Measurements from ENCODE around the gene MAD1L1.

Gene MAD1L1

GRCh38 chr7:2024567-2024918 is 208.2 kb downstream of the MAD1L1 start:
- no peak overlapping the region for H3K9ac ChIP-seq
- peaks cover 9% of the 10 kb centered on the region for H3K4me1 ChIP-seq (ENCODE audit: low read depth, poor library complexity, severe bottlenecking)
- no peak for TF ChIP-seq CTCF (conservative IDR thresholded peaks at IDR 0.05; ENCODE audit: low read depth, low read length)

GRCh38 chr7:2023877-2024566 is 208.7 kb downstream of the MAD1L1 start:
- no peak for TF ChIP-seq CTCF (conservative IDR thresholded peaks at IDR 0.05; ENCODE audit: low read depth, low read length)

More at GRCh38 chr7:2024567-2024918, 208.2 kb downstream of the MAD1L1 start:
- no peaks in the 10 kb centered on the region for H3K36me3 ChIP-seq (ENCODE audit: insufficient read depth)
- H4K20me1 ChIP-seq (ENCODE audit: insufficient read depth) = no peaks in the 10 kb centered on the region; the same call in 1 of the 2 replicates
- no peaks in the 10 kb centered on the region for H3K27me3 ChIP-seq (ENCODE audit: insufficient read depth, low read depth)
- H3K4me2 ChIP-seq = no peak overlapping the region
- no peak overlapping the region for H2AFZ ChIP-seq (ENCODE audit: low read depth)
- no peak overlapping the region for H3K4me3 ChIP-seq (IDR thresholded peaks at IDR 0.05; ENCODE audit: insufficient read depth, low read depth, low read length)
- H3K27ac ChIP-seq = no peak overlapping the region
- no peaks in the 10 kb centered on the region for H3K79me2 ChIP-seq (ENCODE audit: insufficient read depth, low read depth)

GRCh38 chr7:2022737-2023250 is 210.0 kb downstream of the MAD1L1 start:
- Histone ChIP-seq H3K9ac (no peak overlapping the region), H3K79me2 (ENCODE audit: insufficient read depth, low read depth) (no peaks in the 10 kb centered on the region), H2AFZ (ENCODE audit: low read depth) (no peak overlapping the region), H4K20me1 (ENCODE audit: insufficient read depth) (no peaks in the 10 kb centered on the region; the same call in 1 of the 2 replicates), H3K4me3 (IDR thresholded peaks at IDR 0.05; ENCODE audit: insufficient read depth, low read depth, low read length) (no peak overlapping the region), H3K36me3 (ENCODE audit: insufficient read depth) (no peaks in the 10 kb centered on the region), H3K27me3 (ENCODE audit: insufficient read depth, low read depth) (no peaks in the 10 kb centered on the region), H3K4me1 (ENCODE audit: low read depth, poor library complexity, severe bottlenecking) (peaks cover 9% of the 10 kb centered on the region), H3K4me2 (no peak overlapping the region), H3K27ac (no peak overlapping the region)
- TF ChIP-seq CTCF (conservative IDR thresholded peaks at IDR 0.05; ENCODE audit: low read depth, low read length) = no peak

More at GRCh38 chr7:2023877-2024566, 208.7 kb downstream of the MAD1L1 start:
- Histone ChIP-seq H3K36me3 (ENCODE audit: insufficient read depth) (no peaks in the 10 kb centered on the region), H2AFZ (ENCODE audit: low read depth) (no peak overlapping the region), H3K4me1 (ENCODE audit: low read depth, poor library complexity, severe bottlenecking) (peaks cover 9% of the 10 kb centered on the region), H3K27me3 (ENCODE audit: insufficient read depth, low read depth) (no peaks in the 10 kb centered on the region), H3K9ac (no peak overlapping the region), H4K20me1 (ENCODE audit: insufficient read depth) (no peaks in the 10 kb centered on the region; the same call in 1 of the 2 replicates), H3K27ac (no peak overlapping the region), H3K4me2 (no peak overlapping the region), H3K79me2 (ENCODE audit: insufficient read depth, low read depth) (no peaks in the 10 kb centered on the region), H3K4me3 (IDR thresholded peaks at IDR 0.05; ENCODE audit: insufficient read depth, low read depth, low read length) (no peak overlapping the region)

GRCh38 chr7:2022021-2022409 is 210.7 kb downstream of the MAD1L1 start:
- Histone ChIP-seq H3K4me1 (ENCODE audit: low read depth, poor library complexity, severe bottlenecking) (peaks cover 9% of the 10 kb centered on the region), H2AFZ (ENCODE audit: low read depth) (no peak overlapping the region), H3K9ac (no peak overlapping the region)

More at GRCh38 chr7:2022021-2022409, 210.7 kb downstream of the MAD1L1 start:
- TF ChIP-seq CTCF (conservative IDR thresholded peaks at IDR 0.05; ENCODE audit: low read depth, low read length) = no peak
- no peak overlapping the region for H3K27ac ChIP-seq
- no peaks in the 10 kb centered on the region for H3K79me2 ChIP-seq (ENCODE audit: insufficient read depth, low read depth)
- H4K20me1 ChIP-seq (ENCODE audit: insufficient read depth) = no peaks in the 10 kb centered on the region; the same call in 1 of the 2 replicates
- H3K36me3 ChIP-seq (ENCODE audit: insufficient read depth) = no peaks in the 10 kb centered on the region
- H3K4me3 ChIP-seq (IDR thresholded peaks at IDR 0.05; ENCODE audit: insufficient read depth, low read depth, low read length) = no peak overlapping the region
- no peaks in the 10 kb centered on the region for H3K27me3 ChIP-seq (ENCODE audit: insufficient read depth, low read depth)
- H3K4me2 ChIP-seq = no peak overlapping the region
